H9 (cell line): ENCODE measurements around the gene C3orf20. TPM values are rescaled to one million over a fixed set of nuclear protein-coding genes. Genes with fewer than 3 reads are reported as not detected.

Experiments used
- DNase-seq: peaks from one replicate; pipeline ENCODE4 v3.0.0-alpha.2; 2017
- H2AFZ ChIP-seq: one replicate; pipeline ENCODE4 v1.6.1; 2013; ENCODE audit warnings: mild to moderate bottlenecking, low read length, control low read depth, moderate library complexity
- H2AK5ac ChIP-seq: 2 replicates; pipeline ENCODE4 v1.6.1; 2013; ENCODE audit warnings: low read length, control low read depth, mixed read lengths; ENCODE audit not compliant: insufficient read length
- H2BK120ac ChIP-seq: one replicate; pipeline ENCODE4 v1.6.1; 2013; ENCODE audit warnings: low read depth, mild to moderate bottlenecking, low read length, control low read depth, inconsistent platforms; ENCODE audit not compliant: poor library complexity, severe bottlenecking
- H2BK12ac ChIP-seq: 2 replicates; pipeline ENCODE4 v1.6.1; 2013; ENCODE audit warnings: low read length, control low read depth, mixed read lengths, low read depth; ENCODE audit not compliant: insufficient read length
- H2BK15ac ChIP-seq: 2 replicates; pipeline ENCODE4 v1.6.1; 2013; ENCODE audit warnings: low read depth, low read length, control low read depth
- H2BK20ac ChIP-seq: one replicate; pipeline ENCODE4 v1.6.1; 2013; ENCODE audit warnings: low read depth, mild to moderate bottlenecking, low read length, control low read depth, inconsistent platforms; ENCODE audit not compliant: poor library complexity, severe bottlenecking
- H2BK5ac ChIP-seq: 2 replicates; pipeline ENCODE4 v1.6.1; 2013; ENCODE audit warnings: low read length, control low read depth, mixed read lengths; ENCODE audit not compliant: insufficient read length
- H3K14ac ChIP-seq: 2 replicates; pipeline ENCODE4 v1.6.1; 2013; ENCODE audit warnings: low read length, control low read depth; ENCODE audit not compliant: insufficient read depth
- H3K18ac ChIP-seq: 2 replicates; pipeline ENCODE4 v1.6.1; 2013; ENCODE audit warnings: low read depth, mild to moderate bottlenecking, mixed read lengths, low read length, control low read depth; ENCODE audit not compliant: insufficient read length
- H3K23ac ChIP-seq: 2 replicates; pipeline ENCODE4 v1.6.1; 2013; ENCODE audit warnings: low read length, control low read depth, mixed read lengths, low read depth; ENCODE audit not compliant: insufficient read length
- H3K23me2 ChIP-seq: 2 replicates; pipeline ENCODE4 v1.6.1; 2013; ENCODE audit warnings: low read depth, mild to moderate bottlenecking, mixed read lengths, low read length, control low read depth; ENCODE audit not compliant: insufficient read length, poor library complexity, severe bottlenecking
- H3K27ac ChIP-seq: 2 replicates; pipeline ENCODE4 v1.5.1; 2013; ENCODE audit warnings: low read length, control low read depth, mixed read lengths, low read depth; ENCODE audit not compliant: insufficient read length
- H3K27me3 ChIP-seq: 2 replicates; pipeline ENCODE4 v1.6.1; 2013; ENCODE audit warnings: low read length, control low read depth, inconsistent platforms; ENCODE audit not compliant: insufficient read depth
- H3K4ac ChIP-seq: 2 replicates; pipeline ENCODE4 v1.6.1; 2013; ENCODE audit warnings: low read depth, mild to moderate bottlenecking, control low read depth, inconsistent platforms, low read length, moderate library complexity
- H3K4me1 ChIP-seq: 2 replicates; pipeline ENCODE4 v1.6.1; 2013; ENCODE audit warnings: low read length, control low read depth, inconsistent platforms; ENCODE audit not compliant: insufficient read depth
- H3K4me2 ChIP-seq: 2 replicates; pipeline ENCODE4 v1.6.1; 2013; ENCODE audit warnings: low read length, control low read depth, mixed read lengths; ENCODE audit not compliant: insufficient read length, insufficient read depth
- H3K56ac ChIP-seq: 2 replicates; pipeline ENCODE4 v1.6.1; 2013; ENCODE audit warnings: low read depth, mild to moderate bottlenecking, mixed read lengths, low read length, control low read depth; ENCODE audit not compliant: insufficient read length
- H3K79me1 ChIP-seq: 2 replicates; pipeline ENCODE4 v1.6.1; 2013; ENCODE audit warnings: low read depth, mild to moderate bottlenecking, moderate library complexity, low read length, control low read depth, inconsistent platforms; ENCODE audit not compliant: insufficient read depth, poor library complexity, severe bottlenecking
- H3K79me2 ChIP-seq: 2 replicates; pipeline ENCODE4 v1.6.1; 2013; ENCODE audit warnings: low read length, control low read depth, inconsistent platforms; ENCODE audit not compliant: insufficient read depth
- H3K9ac ChIP-seq: 2 replicates; pipeline ENCODE4 v1.6.1; 2013; ENCODE audit warnings: low read length, control low read depth, mixed read lengths; ENCODE audit not compliant: insufficient read length; ENCODE audit errors: extremely low read depth
- H3K9me3 ChIP-seq: one replicate; pipeline ENCODE4 v1.6.1; 2013; ENCODE audit warnings: low read depth, low read length, inconsistent platforms; ENCODE audit not compliant: control insufficient read depth
- H3T11ph ChIP-seq: one replicate; pipeline ENCODE4 v1.6.1; 2013; ENCODE audit warnings: mild to moderate bottlenecking, low read length, control low read depth, inconsistent platforms
- H4K20me1 ChIP-seq: one replicate; pipeline ENCODE4 v1.6.1; 2013; ENCODE audit not compliant: control insufficient read depth, insufficient read length, insufficient read depth
- H4K5ac ChIP-seq: 2 replicates; pipeline ENCODE4 v1.6.1; 2013; ENCODE audit warnings: low read depth, mild to moderate bottlenecking, mixed read lengths, low read length, control low read depth; ENCODE audit not compliant: insufficient read length
- H4K8ac ChIP-seq: replicated peaks from 2 replicates; pipeline ENCODE4 v1.6.1; 2013; ENCODE audit warnings: low read length, control low read depth, mixed read lengths, low read depth; ENCODE audit not compliant: insufficient read length
- H4K91ac ChIP-seq: 2 replicates; pipeline ENCODE4 v1.6.1; 2013; ENCODE audit warnings: low read depth, mild to moderate bottlenecking, moderate library complexity, mixed read lengths, low read length, control low read depth; ENCODE audit not compliant: insufficient read length
- H3K27ac Mint-ChIP-seq, 3 experiments: 2 replicates in 2 of 3; 3 replicates in 1 of 3; pipeline ENCODE4 v1.8.0; 2020 to 2021; ENCODE audit warnings: mixed read lengths in 3 of 3, mild to moderate bottlenecking in 1 of 3, moderate library complexity in 1 of 3
- H3K27me3 Mint-ChIP-seq: 2 replicates; pipeline ENCODE4 v1.8.0; 2021; ENCODE audit warnings: low read depth, mild to moderate bottlenecking, moderate library complexity, mixed read lengths
- H3K36me3 Mint-ChIP-seq, 3 experiments: 2 replicates in 2 of 3; 3 replicates in 1 of 3; pipeline ENCODE4 v1.8.0; 2020 to 2021; ENCODE audit warnings: low read depth in 3 of 3, mixed read lengths in 3 of 3; ENCODE audit not compliant: insufficient read depth in 1 of 3
- H3K4me1 Mint-ChIP-seq, 2 experiments: 2 replicates each; pipeline ENCODE4 v1.8.0; 2020; ENCODE audit warnings: mixed read lengths in 2 of 2
- H3K4me3 Mint-ChIP-seq, 2 experiments: 2 replicates in 1 of 2; 3 replicates in 1 of 2; pipeline ENCODE4 v1.8.0; 2020 to 2021; ENCODE audit warnings: mild to moderate bottlenecking in 2 of 2, mixed read lengths in 2 of 2, moderate library complexity in 1 of 2
- H3K9me3 Mint-ChIP-seq, 2 experiments: 2 replicates in 1 of 2; 3 replicates in 1 of 2; pipeline ENCODE4 v1.8.0; 2020; ENCODE audit warnings: mild to moderate bottlenecking in 2 of 2, mixed read lengths in 2 of 2, moderate library complexity in 1 of 2
- WGBS: extraction: QIAGEN DNeasy Blood & Tissue Kit; methylation state at CpG from one replicate; pipeline ENCODE4 v1.1.7; 2013; ENCODE audit warnings: missing lambda C conversion rate, low lambda C conversion rate, mixed read lengths; ENCODE audit not compliant: insufficient read length; ENCODE audit errors: extremely low coverage; 5-methylcytosine and 5-hydroxymethylcytosine counted together
- total RNA-seq: library from RNA; stranded (reverse); gene quantifications from 2 replicates; pipeline ENCODE4 v1.2.1, GENCODE V29; 2021
- TF ChIP-seq, protein P1 (sequence below): fragments of 200-600 bp; sonication (generic); conservative IDR thresholded peaks from 3 replicates; pipeline ENCODE4 v1.8.0; 2021; ENCODE audit warnings: antibody characterized with exemption, mild to moderate bottlenecking

C3orf20 gene
- total RNA-seq, 1 experiment from 2014 or later = not detected

DNA sequence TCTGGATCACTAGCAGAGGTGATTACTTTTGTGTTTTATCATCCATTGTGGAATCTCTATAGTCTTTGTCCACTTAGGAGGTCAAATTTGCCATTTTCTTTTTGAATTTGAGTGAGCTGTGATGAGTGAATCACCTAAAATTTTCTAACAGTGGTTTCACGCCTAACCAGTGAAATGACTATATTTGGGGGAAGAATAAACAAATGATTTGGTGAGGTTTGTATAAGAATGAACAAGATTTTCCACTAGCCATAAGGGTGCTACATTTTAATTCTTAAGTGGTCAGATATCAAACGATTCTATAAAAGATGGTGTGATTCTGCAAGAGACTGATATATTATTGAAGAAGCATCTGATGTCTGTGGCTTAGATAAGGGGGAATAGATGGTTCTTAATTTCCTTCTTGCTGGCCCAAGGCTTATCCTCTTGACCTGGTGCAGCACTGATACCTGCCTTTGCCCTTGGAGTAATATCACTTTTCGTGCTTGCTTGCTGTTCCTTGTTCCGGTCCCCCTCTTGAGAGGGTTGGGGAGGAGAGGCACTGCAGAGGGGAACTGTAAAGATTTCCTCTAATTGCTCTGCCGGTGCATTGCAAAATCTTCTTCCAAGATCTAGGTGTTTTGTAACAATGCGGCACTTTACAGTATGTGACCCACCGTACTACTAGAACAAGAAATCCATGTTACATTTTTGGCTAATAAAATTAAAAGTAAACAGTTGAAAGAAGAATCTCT, 14.5 kb downstream of the C3orf20 start:
- H3K36me3 Mint-ChIP-seq = no peaks in the 10 kb centered on the region
- no peak overlapping the region for H3K4ac ChIP-seq
- H3K27ac Mint-ChIP-seq = no peak overlapping the region
- no peak overlapping the region for H3K56ac ChIP-seq
- no peak overlapping the region for H4K91ac ChIP-seq
- H3K4me2 ChIP-seq = no peak overlapping the region
- H2AFZ ChIP-seq = no peak overlapping the region
- no peaks in the 10 kb centered on the region for H3K4me1 ChIP-seq
- H3K23ac ChIP-seq = no peak overlapping the region
- no peak overlapping the region for H4K5ac ChIP-seq
- H3K9me3 ChIP-seq = no peaks in the 10 kb centered on the region
- H3K23me2 ChIP-seq = no peaks in the 10 kb centered on the region
- no peak overlapping the region for H2BK12ac ChIP-seq
- H2BK15ac ChIP-seq = no peak overlapping the region
- H3K18ac ChIP-seq = no peak overlapping the region
- no peak overlapping the region for H4K8ac ChIP-seq
- H3K79me1 ChIP-seq = no peaks in the 10 kb centered on the region
- no peaks in the 10 kb centered on the region for H3K79me2 ChIP-seq
- no peaks in the 10 kb centered on the region for H3K9me3 Mint-ChIP-seq
- H3T11ph ChIP-seq = no peak overlapping the region
- H2BK20ac ChIP-seq = no peak overlapping the region
- no peak overlapping the region for H2BK120ac ChIP-seq
- H2BK5ac ChIP-seq = no peak overlapping the region
- H3K4me3 Mint-ChIP-seq = no peak overlapping the region
- no peaks in the 10 kb centered on the region for H3K27me3 ChIP-seq
- no peaks in the 10 kb centered on the region for H4K20me1 ChIP-seq
- peaks cover 49% of the 10 kb centered on the region for H3K27me3 Mint-ChIP-seq
- H2AK5ac ChIP-seq = no peak overlapping the region
- H3K27ac ChIP-seq = no peak overlapping the region
- H3K14ac ChIP-seq = no peak overlapping the region
- TF ChIP-seq, protein P1, sequence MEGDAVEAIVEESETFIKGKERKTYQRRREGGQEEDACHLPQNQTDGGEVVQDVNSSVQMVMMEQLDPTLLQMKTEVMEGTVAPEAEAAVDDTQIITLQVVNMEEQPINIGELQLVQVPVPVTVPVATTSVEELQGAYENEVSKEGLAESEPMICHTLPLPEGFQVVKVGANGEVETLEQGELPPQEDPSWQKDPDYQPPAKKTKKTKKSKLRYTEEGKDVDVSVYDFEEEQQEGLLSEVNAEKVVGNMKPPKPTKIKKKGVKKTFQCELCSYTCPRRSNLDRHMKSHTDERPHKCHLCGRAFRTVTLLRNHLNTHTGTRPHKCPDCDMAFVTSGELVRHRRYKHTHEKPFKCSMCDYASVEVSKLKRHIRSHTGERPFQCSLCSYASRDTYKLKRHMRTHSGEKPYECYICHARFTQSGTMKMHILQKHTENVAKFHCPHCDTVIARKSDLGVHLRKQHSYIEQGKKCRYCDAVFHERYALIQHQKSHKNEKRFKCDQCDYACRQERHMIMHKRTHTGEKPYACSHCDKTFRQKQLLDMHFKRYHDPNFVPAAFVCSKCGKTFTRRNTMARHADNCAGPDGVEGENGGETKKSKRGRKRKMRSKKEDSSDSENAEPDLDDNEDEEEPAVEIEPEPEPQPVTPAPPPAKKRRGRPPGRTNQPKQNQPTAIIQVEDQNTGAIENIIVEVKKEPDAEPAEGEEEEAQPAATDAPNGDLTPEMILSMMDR = no peak
- no peak overlapping the region for H3K9ac ChIP-seq
- no CpG with 5 or more reads among the region's 7 CpGs for WGBS
- no peaks in the 10 kb centered on the region for H3K4me1 Mint-ChIP-seq
- DNase-seq = no peak
